Adipocyte (in vitro differentiated cells): Measurements from ENCODE around the gene FSIP2.
"Not testable (repeated sequence)": the region's sequence is repeated elsewhere in the genome, so short reads cannot be mapped to it uniquely, and the experiment has no call there.

Source experiments
- DNase-seq: peaks from one replicate; pipeline ENCODE4 v3.0.0-alpha.2; 2015; ENCODE audit warnings: low read depth
- H3K27me3 ChIP-seq: replicated peaks from 2 replicates; pipeline ENCODE4 v1.7.0; 2013; ENCODE audit warnings: mild to moderate bottlenecking, low read length, moderate library complexity; ENCODE audit not compliant: control insufficient read depth, insufficient read depth
- H3K36me3 ChIP-seq: 2 replicates; pipeline ENCODE4 v1.7.0; 2013; ENCODE audit warnings: low read length, mild to moderate bottlenecking, moderate library complexity; ENCODE audit not compliant: control insufficient read depth, insufficient read depth, severe bottlenecking
- H3K4me1 ChIP-seq: 2 replicates; pipeline ENCODE4 v1.7.0; 2013; ENCODE audit warnings: mild to moderate bottlenecking, low read length, moderate library complexity; ENCODE audit not compliant: control insufficient read depth, insufficient read depth
- H3K4me3 ChIP-seq: 2 replicates; pipeline ENCODE4 v1.7.0; 2013; ENCODE audit warnings: mild to moderate bottlenecking, low read length, moderate library complexity
- H3K9ac ChIP-seq: 2 replicates; pipeline ENCODE4 v1.7.0; 2013; ENCODE audit warnings: mild to moderate bottlenecking, low read length, moderate library complexity
- H3K9me3 ChIP-seq: 2 replicates; pipeline ENCODE4 v1.7.0; 2013; ENCODE audit warnings: mild to moderate bottlenecking, low read length, moderate library complexity; ENCODE audit not compliant: control insufficient read depth

The FSIP2 gene

DNA sequence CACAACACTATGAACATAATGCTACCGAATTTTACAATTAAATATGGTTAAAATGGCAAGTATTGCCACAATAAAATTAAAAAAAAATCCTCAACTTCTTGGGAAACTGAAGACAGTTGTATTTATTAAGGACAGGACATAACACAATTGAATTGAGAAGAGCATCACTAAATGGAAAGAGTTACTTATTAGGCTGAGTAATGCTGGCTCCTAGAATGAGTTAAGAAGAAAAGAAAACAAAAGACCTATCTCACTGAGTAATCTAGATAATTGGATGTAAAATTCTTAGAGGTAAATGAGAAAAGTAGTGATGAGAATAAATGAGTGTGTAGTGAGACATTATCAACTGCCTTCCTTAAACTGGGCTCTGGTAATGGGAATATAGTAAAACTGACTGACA is 121.7 kb downstream of the FSIP2 start:
- no peaks in the 10 kb centered on the region for H3K4me1 ChIP-seq
- DNase-seq: no peak
- H3K9me3 ChIP-seq: no peaks in the 10 kb centered on the region
- no peaks in the 10 kb centered on the region for H3K27me3 ChIP-seq
- no peaks in the 10 kb centered on the region for H3K36me3 ChIP-seq
- H3K9ac ChIP-seq: no peak overlapping the region
- no peak overlapping the region for H3K4me3 ChIP-seq

DNA sequence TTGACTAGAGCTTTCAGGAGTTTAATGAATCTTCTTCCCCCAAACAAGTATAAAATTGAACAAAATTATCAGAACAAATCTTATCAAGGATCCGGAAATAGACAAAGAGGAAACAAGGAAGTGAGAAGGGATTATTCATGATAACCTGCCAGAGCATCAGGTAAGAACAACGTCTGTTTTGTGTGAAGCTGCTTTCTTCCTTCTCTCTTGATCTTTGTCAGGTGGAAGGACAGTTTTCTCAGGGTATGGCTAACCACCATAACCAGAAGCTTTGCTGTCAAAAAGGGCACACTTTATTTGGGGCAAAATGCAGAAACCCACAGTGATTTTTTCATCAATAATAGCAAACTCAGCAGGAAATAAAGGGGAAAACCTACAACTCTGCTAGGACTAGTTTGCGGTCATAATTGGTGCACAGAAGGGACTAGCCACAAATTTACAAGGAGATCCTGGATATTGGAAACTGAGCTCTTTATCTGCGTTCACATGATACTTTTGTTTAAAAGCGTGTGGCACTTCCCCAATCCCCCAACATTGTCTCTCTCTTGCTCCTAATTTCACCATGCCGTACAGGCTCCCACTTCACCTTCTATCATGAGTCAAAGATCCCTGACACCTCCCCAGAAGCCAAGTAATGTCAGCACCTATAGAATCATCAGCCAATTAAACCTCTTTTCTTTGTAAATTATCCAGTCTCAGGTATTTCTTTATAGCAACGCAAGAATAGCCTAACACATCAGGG is 124.2 kb downstream of the FSIP2 start:
- no peak overlapping the region for H3K9ac ChIP-seq
- H3K4me1 ChIP-seq: no peaks in the 10 kb centered on the region
- H3K27me3 ChIP-seq: no peaks in the 10 kb centered on the region
- H3K4me3 ChIP-seq: no peak overlapping the region
- no peaks in the 10 kb centered on the region for H3K9me3 ChIP-seq
- no peak for DNase-seq
- H3K36me3 ChIP-seq: no peaks in the 10 kb centered on the region

DNA sequence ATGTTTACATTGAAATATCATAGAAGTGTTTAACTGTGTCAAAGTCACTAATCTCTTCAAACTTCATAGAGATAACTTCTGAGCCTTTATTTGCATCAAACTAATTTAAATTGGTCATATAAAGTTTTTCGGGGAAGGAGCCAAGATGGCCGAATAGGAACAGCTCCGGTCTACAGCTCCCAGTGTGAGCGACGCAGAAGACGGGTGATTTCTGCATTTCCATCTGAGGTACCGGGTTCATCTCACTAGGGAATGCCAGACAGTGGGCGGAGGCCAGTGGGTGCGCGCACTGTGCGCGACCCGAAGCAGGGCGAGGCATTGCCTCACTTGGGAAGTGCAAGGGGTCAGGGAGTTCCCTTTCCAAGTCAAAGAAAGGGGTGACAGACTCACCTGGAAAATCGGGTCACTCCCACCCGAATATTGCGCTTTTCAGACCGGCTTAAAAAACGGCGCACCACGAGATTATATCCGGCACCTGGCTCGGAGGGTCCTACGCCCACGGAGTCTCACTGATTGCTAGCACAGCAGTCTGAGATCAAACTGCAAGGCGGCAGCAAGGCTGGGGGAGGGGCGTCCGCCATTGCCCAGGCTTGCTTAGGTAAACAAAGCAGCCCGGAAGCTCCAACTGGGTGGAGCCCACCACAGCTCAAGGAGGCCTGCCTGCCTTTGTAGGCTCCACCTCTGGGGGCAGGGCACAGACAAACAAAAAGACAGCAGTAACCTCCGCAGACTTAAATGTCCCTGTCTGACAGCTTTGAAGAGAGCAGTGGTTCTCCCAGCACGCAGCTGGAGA is 126.1 kb downstream of the FSIP2 start:
- not testable (repeated sequence) for H3K27me3 ChIP-seq, H3K4me3 ChIP-seq, DNase-seq

DNA sequence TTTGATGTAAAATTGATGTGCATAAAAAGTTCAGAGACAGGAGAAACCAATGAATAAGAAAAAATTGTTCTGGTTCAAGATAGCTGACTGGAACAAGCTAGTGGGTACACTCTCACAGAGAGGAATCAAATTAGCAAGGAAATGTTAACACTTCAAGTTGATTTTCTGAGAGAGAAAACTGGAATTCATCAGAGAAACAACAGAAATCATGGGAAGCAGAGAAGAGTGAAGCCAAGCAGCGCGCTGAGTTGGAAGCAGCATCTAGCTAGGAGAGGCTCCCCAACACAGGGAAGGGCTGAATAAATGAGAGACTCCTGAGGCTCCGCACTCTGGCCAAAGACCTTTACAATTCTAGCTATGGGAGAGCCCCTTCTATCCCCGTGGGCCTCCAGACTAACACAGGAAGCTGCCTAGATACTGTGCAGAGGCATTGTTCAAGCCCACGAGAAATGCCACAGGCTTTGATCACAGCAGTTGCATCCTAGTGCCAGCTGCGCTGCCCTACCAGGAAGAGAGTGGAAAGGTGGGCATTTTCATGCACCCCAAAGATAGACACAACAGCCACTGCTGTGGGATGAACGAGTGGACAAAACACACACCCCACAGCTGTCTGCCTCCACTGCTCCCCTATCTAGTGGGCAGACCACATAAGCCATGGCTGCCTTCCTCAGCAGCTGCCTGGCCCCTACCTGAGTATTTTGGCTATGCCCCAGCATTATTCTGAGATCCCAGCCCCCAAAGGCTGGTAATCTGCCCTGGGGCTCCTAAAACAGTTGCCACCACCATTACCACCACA is 136.7 kb downstream of the FSIP2 start:
- Histone ChIP-seq H3K36me3 (no peaks in the 10 kb centered on the region), H3K9ac (no peak overlapping the region), H3K27me3 (no peaks in the 10 kb centered on the region), H3K4me1 (no peaks in the 10 kb centered on the region), H3K4me3 (no peak overlapping the region), H3K9me3 (no peaks in the 10 kb centered on the region)
- no peak for DNase-seq

More for the DNA sequence above, 126.1 kb downstream of the FSIP2 start:
- H3K9ac ChIP-seq, H3K9me3 ChIP-seq, H3K4me1 ChIP-seq, H3K36me3 ChIP-seq: not testable (repeated sequence)

DNA sequence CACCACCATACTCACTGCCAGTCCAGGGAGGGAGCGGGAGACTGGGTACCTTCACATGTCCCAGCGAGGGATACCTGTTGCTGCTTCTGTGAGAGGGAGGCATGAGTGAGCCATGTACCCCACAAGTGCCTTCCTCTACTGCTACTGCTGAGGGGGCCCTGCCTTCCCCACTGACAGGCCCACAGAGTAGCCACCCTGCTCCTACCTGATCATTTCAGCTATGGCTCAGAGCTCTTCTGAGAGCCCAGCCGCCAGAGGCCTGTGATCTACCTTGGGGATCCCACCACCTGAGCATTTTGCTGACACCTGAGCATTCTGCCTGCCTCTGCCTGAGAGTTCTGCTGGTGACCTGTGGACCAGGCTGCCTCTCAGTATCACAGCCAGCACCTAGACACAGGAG is 137.6 kb downstream of the FSIP2 start:
- DNase-seq: no peak
- H3K4me1 ChIP-seq: no peaks in the 10 kb centered on the region
- no peak overlapping the region for H3K4me3 ChIP-seq
- H3K9ac ChIP-seq: no peak overlapping the region
- no peaks in the 10 kb centered on the region for H3K36me3 ChIP-seq
- no peaks in the 10 kb centered on the region for H3K27me3 ChIP-seq
- H3K9me3 ChIP-seq: no peaks in the 10 kb centered on the region

DNA sequence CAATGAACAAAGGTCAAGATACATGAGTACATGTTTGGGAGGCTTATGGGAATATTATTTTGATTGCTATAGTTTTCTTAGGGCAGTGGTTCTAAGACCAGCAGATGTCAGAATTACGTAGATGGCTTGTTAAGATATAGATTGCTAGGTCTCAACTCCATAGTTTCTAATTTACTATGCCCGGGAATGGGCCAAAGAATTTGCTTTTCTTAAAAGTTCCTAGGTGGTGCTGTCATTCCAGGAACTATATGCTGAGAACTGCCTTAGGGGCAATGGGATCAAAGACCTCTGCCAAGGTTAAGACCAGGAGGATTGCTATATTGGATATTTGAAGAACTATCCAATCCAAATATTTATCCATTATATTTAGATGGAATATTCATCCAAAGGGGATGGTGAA is 141.8 kb downstream of the FSIP2 start:
- Histone ChIP-seq H3K9ac (no peak overlapping the region), H3K4me3 (no peak overlapping the region), H3K4me1 (no peaks in the 10 kb centered on the region), H3K36me3 (no peaks in the 10 kb centered on the region), H3K27me3 (no peaks in the 10 kb centered on the region), H3K9me3 (no peaks in the 10 kb centered on the region)
- DNase-seq: no peak
